Measurements from ENCODE around the gene BCAS1.
"Not testable (repeated sequence)": the region's sequence is repeated elsewhere in the genome, so short reads cannot be mapped to it uniquely, and the experiment has no call there.

The BCAS1 gene

GRCh38 chr20:54017846-54018245, 52.5 kb downstream of the BCAS1 start:
- DNase-seq (ENCODE audit: low read depth in 3 of 3): no peak

GRCh38 chr20:54015496-54015895, 54.9 kb downstream of the BCAS1 start:
- no peak for DNase-seq (ENCODE audit: low read depth in 3 of 3)

GRCh38 chr20:54014293-54014926, 56.0 kb downstream of the BCAS1 start:
- DNase-seq (ENCODE audit: low read depth in 3 of 3): no peak

- DNase-seq (ENCODE audit: low read depth in 3 of 3): no peak
Measured at GRCh38 chr20:54013471-54013870, 56.9 kb downstream of the BCAS1 start.

- DNase-seq (ENCODE audit: low read depth in 3 of 3): no peak
Measured at GRCh38 chr20:54011346-54011745, 59.0 kb downstream of the BCAS1 start.

GRCh38 chr20:54006216-54006615, 64.2 kb downstream of the BCAS1 start:
- not testable (repeated sequence) for DNase-seq (ENCODE audit: low read depth in 3 of 3)

GRCh38 chr20:54005524-54005923, 64.9 kb downstream of the BCAS1 start:
- DNase-seq (ENCODE audit: low read depth in 3 of 3): no peak

- no peak for DNase-seq (ENCODE audit: low read depth in 3 of 3)
Measured at GRCh38 chr20:54004445-54004844, 65.9 kb downstream of the BCAS1 start.

GRCh38 chr20:54002741-54003140, 67.7 kb downstream of the BCAS1 start:
- DNase-seq (ENCODE audit: low read depth in 3 of 3): no peak

- DNase-seq (ENCODE audit: low read depth in 3 of 3): no peak
Measured at GRCh38 chr20:54002056-54002575, 68.3 kb downstream of the BCAS1 start.

GRCh38 chr20:54000914-54001313, 69.5 kb downstream of the BCAS1 start:
- no peak for DNase-seq (ENCODE audit: low read depth in 3 of 3)

- DNase-seq (ENCODE audit: low read depth in 3 of 3): no peak
Measured at GRCh38 chr20:54000262-54000661, 70.1 kb downstream of the BCAS1 start.

- DNase-seq (ENCODE audit: low read depth in 3 of 3): no peak
Measured at GRCh38 chr20:53999077-53999476, 71.3 kb downstream of the BCAS1 start.

GRCh38 chr20:53996584-53997486, 73.6 kb downstream of the BCAS1 start:
- DNase-seq (ENCODE audit: low read depth in 3 of 3): no peak

- no peak for DNase-seq (ENCODE audit: low read depth in 3 of 3)
Measured at GRCh38 chr20:53995949-53996348, 74.4 kb downstream of the BCAS1 start.

- DNase-seq (ENCODE audit: low read depth in 3 of 3): no peak
Measured at GRCh38 chr20:53994088-53994487, 76.3 kb downstream of the BCAS1 start.

- no peak for DNase-seq (ENCODE audit: low read depth in 3 of 3)
Measured at GRCh38 chr20:53993310-53993709, 77.1 kb downstream of the BCAS1 start.

- DNase-seq (ENCODE audit: low read depth in 3 of 3): no peak
Measured at GRCh38 chr20:53990768-53991450, 79.5 kb downstream of the BCAS1 start.

- DNase-seq (ENCODE audit: low read depth in 3 of 3): no peak
Measured at GRCh38 chr20:53990003-53990402, 80.4 kb downstream of the BCAS1 start.

- no peak for DNase-seq (ENCODE audit: low read depth in 3 of 3)
Measured at GRCh38 chr20:53989401-53989800, 81.0 kb downstream of the BCAS1 start.

- DNase-seq (ENCODE audit: low read depth in 3 of 3): no peak
Measured at GRCh38 chr20:53986037-53986650, 84.2 kb downstream of the BCAS1 start.

- DNase-seq (ENCODE audit: low read depth in 3 of 3): no peak
Measured at GRCh38 chr20:53985150-53985518, 85.3 kb downstream of the BCAS1 start.

Measured in stimulated activated CD4-positive, alpha-beta T cell treated with anti-CD3 and anti-CD28 coated beads, TNF-alpha, amount 100 ng/mL, for 48 hours (primary cell).